HCT116 (cell line): ENCODE data around the gene VPS4B.

Experiments
- CEBPB ChIP-seq: IDR thresholded peaks from 2 replicates; pipeline ENCODE4 v1.6.1; 2012; ENCODE audit warnings: low read depth
- ELF1 ChIP-seq: IDR thresholded peaks from 2 replicates; pipeline ENCODE4 v1.6.1; 2012; ENCODE audit warnings: low read depth, borderline replicate concordance
- EZH2 ChIP-seq: fragments of 200-600 bp; sonication (generic); IDR thresholded peaks from 2 replicates; pipeline ENCODE4 v1.6.1; 2017; ENCODE audit warnings: antibody characterized with exemption, mixed run types
- EZH2phosphoT487 ChIP-seq: fragments of 200-600 bp; IDR thresholded peaks from 2 replicates; pipeline ENCODE4 v1.6.1; 2018; ENCODE audit warnings: antibody characterized with exemption, borderline replicate concordance
- JUND ChIP-seq: IDR thresholded peaks from 2 replicates; pipeline ENCODE4 v1.6.1; 2012
- POLR2A ChIP-seq: IDR thresholded peaks from 2 replicates; pipeline ENCODE4 v1.7.0; 2011; ENCODE audit warnings: borderline replicate concordance; ENCODE audit not compliant: insufficient read depth, insufficient read length; ENCODE audit errors: extremely low read depth
- POLR2AphosphoS5 ChIP-seq: IDR thresholded peaks from 2 replicates; pipeline ENCODE4 v1.6.1; 2011; ENCODE audit warnings: mild to moderate bottlenecking, low read depth, low read length, moderate library complexity
- TCF7L2 ChIP-seq: IDR thresholded peaks from 2 replicates; pipeline ENCODE4 v1.7.0; 2011; ENCODE audit warnings: borderline replicate concordance, inconsistent platforms; ENCODE audit not compliant: insufficient read depth, insufficient read length; ENCODE audit errors: extremely low read depth
- YY1 ChIP-seq: IDR thresholded peaks from 2 replicates; pipeline ENCODE4 v1.6.1; 2011; ENCODE audit warnings: low read length, low read depth, moderate library complexity, mild to moderate bottlenecking; ENCODE audit not compliant: insufficient replicate concordance; ENCODE audit errors: extremely low read depth
- TF ChIP-seq, protein P1 (sequence below), 3 experiments: fragments of 200-600 bp in 1 of 3; sonication (generic) in 1 of 3; IDR thresholded peaks in 2 of 3; conservative IDR thresholded peaks in 1 of 3; 2 replicates each; pipeline ENCODE4 v1.5.1; 2012 to 2017; ENCODE audit warnings: low read depth in 2 of 3, low read length in 2 of 3, antibody characterized with exemption in 1 of 3, borderline replicate concordance in 1 of 3, control low read depth in 1 of 3, mild to moderate bottlenecking in 1 of 3, mixed read lengths in 1 of 3, mixed run types in 1 of 3, moderate library complexity in 1 of 3; ENCODE audit not compliant: insufficient read depth in 1 of 3
- TF ChIP-seq, protein P2 (sequence below): IDR thresholded peaks from 2 replicates; pipeline ENCODE4 v1.6.1; 2012
- TF ChIP-seq, protein P3 (sequence below): IDR thresholded peaks from 2 replicates; pipeline ENCODE4 v1.6.1; 2012; ENCODE audit warnings: low read depth

DNA sequence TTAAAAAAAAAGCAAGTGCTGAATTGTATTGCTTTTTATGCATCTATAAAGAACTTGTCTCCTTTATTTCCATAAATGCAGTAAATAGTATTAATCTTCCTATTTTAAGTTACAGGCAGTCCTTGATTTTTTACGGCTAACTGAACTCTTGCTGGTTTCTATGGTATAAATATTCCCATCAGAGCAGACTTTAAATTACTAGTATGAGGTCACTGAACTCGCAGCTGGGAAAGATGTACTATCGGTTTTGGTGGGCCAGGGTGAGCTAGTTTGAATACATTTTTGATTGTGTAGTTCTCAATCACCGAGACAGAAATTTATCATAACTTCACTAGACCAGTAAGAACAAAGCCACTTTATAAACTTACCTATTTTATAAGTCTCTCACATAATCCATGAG is 34.4 kb downstream of the VPS4B start:
- TF ChIP-seq, protein P1, sequence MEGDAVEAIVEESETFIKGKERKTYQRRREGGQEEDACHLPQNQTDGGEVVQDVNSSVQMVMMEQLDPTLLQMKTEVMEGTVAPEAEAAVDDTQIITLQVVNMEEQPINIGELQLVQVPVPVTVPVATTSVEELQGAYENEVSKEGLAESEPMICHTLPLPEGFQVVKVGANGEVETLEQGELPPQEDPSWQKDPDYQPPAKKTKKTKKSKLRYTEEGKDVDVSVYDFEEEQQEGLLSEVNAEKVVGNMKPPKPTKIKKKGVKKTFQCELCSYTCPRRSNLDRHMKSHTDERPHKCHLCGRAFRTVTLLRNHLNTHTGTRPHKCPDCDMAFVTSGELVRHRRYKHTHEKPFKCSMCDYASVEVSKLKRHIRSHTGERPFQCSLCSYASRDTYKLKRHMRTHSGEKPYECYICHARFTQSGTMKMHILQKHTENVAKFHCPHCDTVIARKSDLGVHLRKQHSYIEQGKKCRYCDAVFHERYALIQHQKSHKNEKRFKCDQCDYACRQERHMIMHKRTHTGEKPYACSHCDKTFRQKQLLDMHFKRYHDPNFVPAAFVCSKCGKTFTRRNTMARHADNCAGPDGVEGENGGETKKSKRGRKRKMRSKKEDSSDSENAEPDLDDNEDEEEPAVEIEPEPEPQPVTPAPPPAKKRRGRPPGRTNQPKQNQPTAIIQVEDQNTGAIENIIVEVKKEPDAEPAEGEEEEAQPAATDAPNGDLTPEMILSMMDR (IDR thresholded peaks at IDR 0.05 in 2 of 3, conservative IDR thresholded peaks at IDR 0.05 in 1 of 3; ENCODE audit: borderline replicate concordance in 1 of 3, insufficient read depth in 1 of 3, low read depth in 2 of 3, low read length in 2 of 3) = no peak
- TF ChIP-seq EZH2 (no peak), POLR2A (no peak), CEBPB (no peak), TCF7L2 (no peak), ELF1 (no peak), EZH2phosphoT487 (no peak), YY1 (no peak), POLR2AphosphoS5 (no peak), JUND (no peak)
- TF ChIP-seq, protein P2, sequence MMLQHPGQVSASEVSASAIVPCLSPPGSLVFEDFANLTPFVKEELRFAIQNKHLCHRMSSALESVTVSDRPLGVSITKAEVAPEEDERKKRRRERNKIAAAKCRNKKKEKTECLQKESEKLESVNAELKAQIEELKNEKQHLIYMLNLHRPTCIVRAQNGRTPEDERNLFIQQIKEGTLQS = no peak
- TF ChIP-seq, protein P3, sequence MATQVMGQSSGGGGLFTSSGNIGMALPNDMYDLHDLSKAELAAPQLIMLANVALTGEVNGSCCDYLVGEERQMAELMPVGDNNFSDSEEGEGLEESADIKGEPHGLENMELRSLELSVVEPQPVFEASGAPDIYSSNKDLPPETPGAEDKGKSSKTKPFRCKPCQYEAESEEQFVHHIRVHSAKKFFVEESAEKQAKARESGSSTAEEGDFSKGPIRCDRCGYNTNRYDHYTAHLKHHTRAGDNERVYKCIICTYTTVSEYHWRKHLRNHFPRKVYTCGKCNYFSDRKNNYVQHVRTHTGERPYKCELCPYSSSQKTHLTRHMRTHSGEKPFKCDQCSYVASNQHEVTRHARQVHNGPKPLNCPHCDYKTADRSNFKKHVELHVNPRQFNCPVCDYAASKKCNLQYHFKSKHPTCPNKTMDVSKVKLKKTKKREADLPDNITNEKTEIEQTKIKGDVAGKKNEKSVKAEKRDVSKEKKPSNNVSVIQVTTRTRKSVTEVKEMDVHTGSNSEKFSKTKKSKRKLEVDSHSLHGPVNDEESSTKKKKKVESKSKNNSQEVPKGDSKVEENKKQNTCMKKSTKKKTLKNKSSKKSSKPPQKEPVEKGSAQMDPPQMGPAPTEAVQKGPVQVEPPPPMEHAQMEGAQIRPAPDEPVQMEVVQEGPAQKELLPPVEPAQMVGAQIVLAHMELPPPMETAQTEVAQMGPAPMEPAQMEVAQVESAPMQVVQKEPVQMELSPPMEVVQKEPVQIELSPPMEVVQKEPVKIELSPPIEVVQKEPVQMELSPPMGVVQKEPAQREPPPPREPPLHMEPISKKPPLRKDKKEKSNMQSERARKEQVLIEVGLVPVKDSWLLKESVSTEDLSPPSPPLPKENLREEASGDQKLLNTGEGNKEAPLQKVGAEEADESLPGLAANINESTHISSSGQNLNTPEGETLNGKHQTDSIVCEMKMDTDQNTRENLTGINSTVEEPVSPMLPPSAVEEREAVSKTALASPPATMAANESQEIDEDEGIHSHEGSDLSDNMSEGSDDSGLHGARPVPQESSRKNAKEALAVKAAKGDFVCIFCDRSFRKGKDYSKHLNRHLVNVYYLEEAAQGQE = no peak
